HG03558 (cell line): ENCODE measurements around the gene NGFR.

ENCODE experiments used
- ATAC-seq: cut with Tn5 transposase; IDR thresholded peaks from one replicate; pipeline ENCODE4 v1.9.1; 2021; ENCODE audit warnings: moderate number of reproducible peaks; ENCODE audit not compliant: unreplicated experiment; ENCODE audit errors: extremely low read depth

NGFR gene

GRCh38 chr17:49468811-49469385, 26.2 kb upstream of the NGFR start:
- no peak for ATAC-seq

- no peak for ATAC-seq
Observed at GRCh38 chr17:49469831-49470810, 25.0 kb upstream of the NGFR start.

GRCh38 chr17:49471089-49471683, 23.9 kb upstream of the NGFR start:
- no peak for ATAC-seq

- ATAC-seq = no peak
Observed at GRCh38 chr17:49471769-49472168, 23.3 kb upstream of the NGFR start.

- no peak for ATAC-seq
Observed at GRCh38 chr17:49472527-49472926, 22.6 kb upstream of the NGFR start.

- no peak for ATAC-seq
Observed at GRCh38 chr17:49473900-49474751, 21.0 kb upstream of the NGFR start.

GRCh38 chr17:49477709-49478108, 17.4 kb upstream of the NGFR start:
- no peak for ATAC-seq

- no peak for ATAC-seq
Observed at GRCh38 chr17:49480836-49481615, 14.1 kb upstream of the NGFR start.

GRCh38 chr17:49482144-49482817, 12.8 kb upstream of the NGFR start:
- no peak for ATAC-seq

- ATAC-seq = no peak
Observed at GRCh38 chr17:49483599-49484509, 11.2 kb upstream of the NGFR start.

GRCh38 chr17:49484588-49484987, 10.5 kb upstream of the NGFR start:
- no peak for ATAC-seq

- no peak for ATAC-seq
Observed at GRCh38 chr17:49486012-49486641, 9.0 kb upstream of the NGFR start.

- ATAC-seq = no peak
Observed at GRCh38 chr17:49487183-49487582, 7.9 kb upstream of the NGFR start.

- no peak for ATAC-seq
Observed at GRCh38 chr17:49488612-49489011, 6.5 kb upstream of the NGFR start.

- ATAC-seq = no peak
Observed at GRCh38 chr17:49489348-49489747, 5.7 kb upstream of the NGFR start.

- no peak for ATAC-seq
Observed at GRCh38 chr17:49490276-49490675, 4.8 kb upstream of the NGFR start.

- ATAC-seq = no peak
Observed at GRCh38 chr17:49491192-49491769, 3.8 kb upstream of the NGFR start.
